AG09309 (cell line): ENCODE results near the gene YES1.
"Not testable (repeated sequence)": the region's sequence is repeated elsewhere in the genome, so short reads cannot be mapped to it uniquely, and the experiment has no call there.

ENCODE experiments used
- DNase-seq: peaks from one replicate; pipeline ENCODE4 v3.0.0-alpha.2; 2010; ENCODE audit warnings: low read depth
- H3K4me3 ChIP-seq: 2 replicates; pipeline ENCODE4 v1.5.1; 2011; ENCODE audit warnings: mild to moderate bottlenecking, low read depth, low read length, moderate library complexity; ENCODE audit not compliant: control insufficient read depth
- CTCF ChIP-seq: IDR thresholded peaks from 2 replicates; pipeline ENCODE4 v1.5.1; 2011; ENCODE audit warnings: mild to moderate bottlenecking, low read depth, low read length, inconsistent platforms; ENCODE audit not compliant: insufficient read depth, control insufficient read depth; ENCODE audit errors: missing control alignments

The YES1 gene

GRCh38 chr18:789397-789796 is 22.6 kb downstream of the YES1 start:
- no peak for TF ChIP-seq CTCF

GRCh38 chr18:785242-785641 is 26.8 kb downstream of the YES1 start:
- TF ChIP-seq CTCF, result no peak
- no peak for DNase-seq
- no peak overlapping the region for H3K4me3 ChIP-seq

More at GRCh38 chr18:789397-789796, 22.6 kb downstream of the YES1 start:
- DNase-seq, result no peak
- H3K4me3 ChIP-seq, result no peak overlapping the region

- no peak for TF ChIP-seq CTCF
- no peak for DNase-seq
Measured at GRCh38 chr18:784470-785172, 27.4 kb downstream of the YES1 start.

GRCh38 chr18:778194-778927 is 33.7 kb downstream of the YES1 start:
- TF ChIP-seq CTCF, result no peak
- no peak overlapping the region for H3K4me3 ChIP-seq
- no peak for DNase-seq

More at GRCh38 chr18:784470-785172, 27.4 kb downstream of the YES1 start:
- no peak overlapping the region for H3K4me3 ChIP-seq

GRCh38 chr18:777021-777420 is 35.0 kb downstream of the YES1 start:
- no peak for TF ChIP-seq CTCF
- DNase-seq, result no peak
- H3K4me3 ChIP-seq, result no peak overlapping the region

- DNase-seq, H3K4me3 ChIP-seq: not testable (repeated sequence)
Measured at GRCh38 chr18:776044-776443, 36.0 kb downstream of the YES1 start.

GRCh38 chr18:774811-775210 is 37.2 kb downstream of the YES1 start:
- no peak for TF ChIP-seq CTCF
- DNase-seq, result no peak
- no peak overlapping the region for H3K4me3 ChIP-seq
